Glutamatergic neuron (in vitro differentiated cells): Measurements from ENCODE around the gene CCDC197. TPM values are rescaled to one million over a fixed set of nuclear protein-coding genes. Genes with fewer than 3 reads are reported as not detected.

Experiments used
- DNase-seq: peaks from one replicate; pipeline ENCODE4 v3.0.0; 2022
- H3K27ac Mint-ChIP-seq: one replicate; pipeline ENCODE4 v1.8.0; 2020; ENCODE audit warnings: mild to moderate bottlenecking, mixed read lengths, inconsistent platforms; ENCODE audit not compliant: unreplicated experiment
- H3K27me3 Mint-ChIP-seq: one replicate; pipeline ENCODE4 v1.8.0; 2020; ENCODE audit warnings: mild to moderate bottlenecking, moderate library complexity, mixed read lengths, inconsistent platforms; ENCODE audit not compliant: unreplicated experiment
- H3K36me3 Mint-ChIP-seq: one replicate; pipeline ENCODE4 v1.8.0; 2020; ENCODE audit warnings: mild to moderate bottlenecking, mixed read lengths, inconsistent platforms; ENCODE audit not compliant: unreplicated experiment
- H3K4me1 Mint-ChIP-seq: one replicate; pipeline ENCODE4 v1.8.0; 2020; ENCODE audit warnings: mild to moderate bottlenecking, low read depth, mixed read lengths, inconsistent platforms; ENCODE audit not compliant: unreplicated experiment
- H3K4me3 Mint-ChIP-seq: one replicate; pipeline ENCODE4 v1.8.0; 2020; ENCODE audit warnings: mild to moderate bottlenecking, mixed read lengths, inconsistent platforms; ENCODE audit not compliant: unreplicated experiment
- H3K9me3 Mint-ChIP-seq: one replicate; pipeline ENCODE4 v1.8.0; 2020; ENCODE audit warnings: mild to moderate bottlenecking, moderate library complexity, mixed read lengths, inconsistent platforms; ENCODE audit not compliant: unreplicated experiment
- CTCF ChIP-seq: fragments of 200-600 bp; sonication (generic); IDR thresholded peaks from one replicate; pipeline ENCODE4 v1.5.0; 2021; ENCODE audit not compliant: partially characterized antibody, unreplicated experiment
- total RNA-seq: library from RNA; stranded (reverse); fragmentation: NEBNext Ultra II Directional; extraction: Animal tissue kit (Norgen Biotek cat#: 25700); gene quantifications from one replicate; pipeline ENCODE4 v1.2.1, GENCODE V29; 2021; ENCODE audit not compliant: unreplicated experiment

The CCDC197 gene
- total RNA-seq, 1 donor from 2014 or later, result not detected

DNA sequence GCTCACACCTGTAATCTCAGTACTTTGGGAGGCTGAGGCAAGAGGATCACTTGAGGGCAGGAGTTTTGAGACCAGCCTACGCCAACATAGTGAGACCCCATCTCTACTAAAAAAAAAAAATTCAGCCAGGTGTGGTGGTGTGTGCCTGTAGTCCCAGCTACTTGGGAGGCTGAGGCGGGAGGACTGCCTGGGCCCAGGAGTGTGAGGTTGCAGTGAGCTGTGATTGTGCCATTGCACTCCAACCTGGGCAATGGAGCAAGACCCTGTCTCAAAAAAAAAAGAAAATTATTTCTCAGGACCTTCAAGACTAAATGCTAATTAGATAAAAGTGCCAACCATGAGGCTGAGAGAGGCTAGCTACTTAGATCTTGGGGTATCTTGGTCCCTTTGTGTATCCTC lies 52.5 kb downstream of the CCDC197 start:
- Mint-ChIP-seq H3K9me3 (peaks cover 8% of the 10 kb centered on the region), H3K27ac (no peak overlapping the region), H3K36me3 (peaks cover 15% of the 10 kb centered on the region), H3K4me1 (peaks cover 1% of the 10 kb centered on the region), H3K4me3 (no peak overlapping the region), H3K27me3 (peaks cover 1% of the 10 kb centered on the region)
- no peak for DNase-seq
- no peak for TF ChIP-seq CTCF

DNA sequence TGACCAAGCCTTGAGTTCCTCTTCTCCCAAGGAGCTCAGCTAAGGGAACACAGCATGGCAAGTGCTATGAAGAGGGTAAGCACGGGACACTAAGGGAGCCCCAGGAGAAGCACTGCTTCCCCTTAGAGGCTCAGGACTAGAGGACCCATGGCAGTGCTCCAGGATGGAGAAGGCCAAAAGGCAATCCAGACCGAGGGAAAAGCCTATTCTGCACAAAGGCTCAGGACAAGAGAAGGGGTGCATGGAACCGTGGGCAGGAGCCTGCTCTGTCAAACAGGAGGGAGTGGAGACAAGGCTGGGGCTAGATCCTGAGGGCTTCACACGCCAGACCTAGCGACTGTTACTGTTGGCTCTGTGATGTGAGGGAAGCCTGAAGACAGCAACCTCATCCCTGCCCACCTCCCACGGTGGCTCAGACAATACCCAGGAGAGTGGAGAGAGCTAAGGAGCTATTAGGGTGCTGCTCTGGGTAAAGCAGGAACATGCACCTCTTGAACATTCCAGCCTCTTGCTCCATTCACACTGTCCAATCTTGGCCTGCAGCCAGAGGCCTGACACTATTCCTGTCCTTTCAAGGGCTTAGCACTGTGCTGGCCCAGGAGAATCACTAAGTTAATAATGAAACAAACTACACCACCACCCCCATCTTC lies 53.3 kb downstream of the CCDC197 start:
- Mint-ChIP-seq H3K4me1 (peaks cover 1% of the 10 kb centered on the region), H3K27me3 (peaks cover 1% of the 10 kb centered on the region), H3K4me3 (no peak overlapping the region), H3K9me3 (peaks cover 5% of the 10 kb centered on the region), H3K27ac (no peak overlapping the region), H3K36me3 (peaks cover 17% of the 10 kb centered on the region)
- no peak for TF ChIP-seq CTCF
- no peak for DNase-seq

DNA sequence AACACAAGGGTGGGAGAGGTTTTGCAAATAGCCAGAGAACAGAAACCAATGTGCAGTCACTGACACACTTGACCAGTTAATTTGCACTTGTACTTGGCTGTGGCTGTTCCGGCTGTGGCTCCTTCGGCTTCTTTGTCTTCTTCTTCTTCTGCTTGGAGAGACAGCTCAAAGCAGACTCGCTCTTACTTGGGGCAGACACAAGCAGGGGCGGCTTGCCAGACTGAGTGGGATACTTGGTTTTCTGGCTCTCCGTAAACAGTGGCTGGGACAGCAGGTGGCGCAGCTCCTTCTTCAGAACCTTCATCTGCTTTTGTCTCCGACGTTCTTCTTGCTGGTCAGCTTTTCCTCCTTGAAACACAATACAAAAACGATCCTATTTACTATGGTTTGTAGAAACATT lies 54.0 kb downstream of the CCDC197 start:
- no peak for TF ChIP-seq CTCF
- Mint-ChIP-seq H3K27me3 (peaks cover 1% of the 10 kb centered on the region), H3K4me3 (no peak overlapping the region), H3K36me3 (peaks cover 23% of the 10 kb centered on the region), H3K27ac (no peak overlapping the region), H3K4me1 (peaks cover 1% of the 10 kb centered on the region), H3K9me3 (peaks cover 3% of the 10 kb centered on the region)
- DNase-seq, result no peak

DNA sequence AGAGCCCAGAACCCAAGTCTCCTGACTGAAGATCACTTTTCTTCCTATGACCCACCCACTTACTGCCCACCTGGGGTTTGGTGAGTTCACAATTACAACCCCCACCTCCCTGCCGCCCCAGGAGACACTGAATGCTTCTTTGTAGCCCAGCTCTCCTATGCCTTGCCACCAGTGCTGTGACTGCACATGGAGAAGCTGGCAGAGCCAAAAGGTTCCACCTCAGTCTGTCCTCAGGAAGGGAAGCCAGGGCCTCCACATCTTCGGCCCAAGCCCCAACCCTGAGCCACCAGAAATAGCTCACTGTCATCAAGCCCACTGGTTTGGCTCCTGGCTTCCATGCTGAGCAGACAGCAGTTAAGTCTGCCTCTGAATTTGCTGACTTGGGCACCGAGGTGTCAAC lies 54.7 kb downstream of the CCDC197 start:
- H3K4me3 Mint-ChIP-seq, result no peak overlapping the region

More for the DNA sequence above, 54.7 kb downstream of the CCDC197 start:
- Mint-ChIP-seq H3K27ac (no peak overlapping the region), H3K9me3 (peaks cover 3% of the 10 kb centered on the region), H3K36me3 (peaks cover 23% of the 10 kb centered on the region), H3K27me3 (peaks cover 1% of the 10 kb centered on the region), H3K4me1 (peaks cover 1% of the 10 kb centered on the region)
- DNase-seq, result no peak
- no peak for TF ChIP-seq CTCF
